Hepatic stellate cell (primary cell): ENCODE results near the gene CCNQ.

ENCODE experiments used
- DNase-seq: peaks from one replicate; pipeline ENCODE4 v3.0.0; 2011; ENCODE audit warnings: low spot score

The CCNQ gene

DNA sequence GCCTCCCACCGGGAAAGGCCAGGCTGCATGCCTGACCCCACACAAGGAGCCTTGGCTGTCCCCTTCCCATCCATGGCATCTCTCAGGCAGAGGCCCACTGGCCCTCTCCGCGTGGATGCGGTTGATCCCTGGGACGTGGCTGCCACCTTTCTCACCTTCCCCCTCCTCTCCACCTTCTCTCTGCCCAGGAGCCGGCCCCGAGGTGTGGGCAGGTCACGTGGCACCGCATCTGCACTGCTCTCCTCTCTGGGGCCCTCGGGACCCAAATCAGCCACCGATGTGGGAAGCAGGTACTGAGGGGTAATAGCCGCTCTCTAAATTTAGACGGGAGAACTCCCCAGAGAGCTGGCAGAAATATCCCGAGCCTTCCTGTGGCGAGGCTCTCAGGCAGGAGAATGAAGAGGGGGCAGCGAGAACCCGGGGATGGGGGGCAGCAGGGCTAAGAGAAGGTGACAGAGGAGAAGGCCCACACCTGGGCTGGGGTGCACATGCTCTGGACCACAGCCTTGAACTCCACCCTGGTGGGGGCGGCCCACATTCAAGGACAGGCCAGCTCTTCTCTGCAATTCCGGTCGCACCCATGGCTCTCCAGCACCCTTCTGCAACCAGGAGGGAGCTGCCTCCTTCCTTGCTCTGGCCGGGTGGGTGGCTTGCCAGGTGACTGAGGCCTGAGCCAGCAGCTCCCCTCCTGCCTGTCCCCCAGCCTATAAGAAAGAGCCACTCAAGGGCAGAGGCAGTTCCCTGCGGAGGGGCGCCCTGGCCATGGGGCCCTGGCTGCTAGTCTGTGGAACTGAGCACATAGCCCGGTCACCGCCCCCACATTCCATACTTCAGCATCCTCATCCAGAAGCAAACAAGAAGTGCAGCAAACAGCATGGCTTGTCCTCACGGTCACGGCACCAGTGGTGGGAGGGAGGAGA is 38.4 kb upstream of the CCNQ start:
- no peak for DNase-seq

DNA sequence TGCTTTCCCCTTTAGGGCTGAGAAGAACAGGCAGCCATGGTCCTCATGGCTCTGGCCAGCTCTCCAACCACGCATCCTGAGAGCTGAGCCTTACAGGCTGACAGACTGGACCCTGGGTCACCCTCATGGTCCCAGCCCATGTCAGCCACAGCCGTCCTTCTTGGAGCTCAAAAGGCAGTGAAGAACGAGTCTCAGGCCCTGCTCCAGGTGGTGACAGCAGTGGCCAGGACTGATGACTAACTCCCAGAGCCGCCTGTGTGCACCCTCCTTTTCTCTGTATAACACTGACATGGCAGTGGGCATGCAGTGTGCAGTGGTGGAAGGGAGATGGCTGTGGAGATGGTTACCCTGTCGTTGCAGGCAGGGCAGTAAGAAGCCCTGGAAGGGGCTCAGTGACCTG is 37.8 kb upstream of the CCNQ start:
- no peak for DNase-seq

DNA sequence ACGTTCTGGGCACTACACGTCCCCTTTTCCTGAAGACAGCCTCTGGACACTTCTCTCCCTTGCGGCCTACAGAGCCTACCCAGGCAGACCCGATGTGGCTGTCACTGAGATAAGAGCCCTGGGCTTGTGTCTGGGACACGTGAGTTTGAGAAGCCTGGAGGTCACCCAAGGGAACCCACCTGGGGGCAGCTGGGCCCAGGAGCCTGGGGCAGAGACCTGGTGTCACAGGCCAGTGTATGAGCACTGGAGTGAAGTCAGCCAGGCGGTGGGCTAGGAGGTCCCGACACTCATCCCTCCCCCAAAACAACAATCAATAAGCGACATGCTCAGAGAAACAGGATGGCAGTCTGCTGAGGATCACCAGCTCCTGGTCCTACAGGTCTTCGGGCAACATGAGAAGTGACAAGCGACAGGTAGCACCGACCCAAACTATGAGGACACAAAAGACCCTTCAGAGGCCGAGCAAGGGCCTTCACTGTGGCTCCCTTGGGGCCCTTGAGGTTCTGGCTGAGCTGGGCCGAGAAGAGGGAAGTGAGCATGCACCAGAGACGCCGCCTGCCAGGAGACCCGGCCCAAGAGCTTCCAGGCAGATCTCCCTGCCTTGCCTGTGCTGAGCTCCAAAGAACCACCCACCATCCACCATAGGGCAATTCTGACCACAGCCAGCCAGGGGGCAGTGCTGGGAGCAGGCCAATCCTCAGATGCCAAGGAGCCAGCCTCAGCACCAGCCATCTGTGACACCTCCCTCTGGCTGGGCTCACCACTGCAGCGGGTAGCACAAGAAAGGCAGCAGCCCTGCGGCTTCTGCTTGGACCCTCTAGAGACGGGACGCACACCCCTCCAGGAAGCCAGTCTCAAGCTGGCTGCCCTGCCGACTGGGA is 37.1 kb upstream of the CCNQ start:
- no peak for DNase-seq

DNA sequence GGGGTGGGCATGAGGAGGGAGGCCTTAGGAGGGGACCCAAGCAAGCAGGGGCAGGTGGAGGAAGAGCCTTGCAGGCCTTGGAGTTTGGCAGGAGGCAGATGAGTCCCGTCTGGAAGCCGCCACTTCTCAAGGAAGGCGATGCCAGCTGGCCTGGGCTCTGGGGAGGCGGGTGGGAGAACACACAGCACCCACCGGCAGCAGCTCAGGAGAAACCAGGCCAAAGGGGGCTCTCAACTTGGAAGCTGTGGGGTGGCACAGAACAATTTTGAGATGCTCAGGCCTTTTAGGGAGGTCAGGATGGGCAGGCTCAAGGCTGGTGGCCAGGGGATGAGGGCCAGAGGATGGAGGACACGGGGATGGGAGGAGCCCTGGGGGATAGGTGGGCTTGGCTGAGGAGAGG is 36.4 kb upstream of the CCNQ start:
- no peak for DNase-seq

DNA sequence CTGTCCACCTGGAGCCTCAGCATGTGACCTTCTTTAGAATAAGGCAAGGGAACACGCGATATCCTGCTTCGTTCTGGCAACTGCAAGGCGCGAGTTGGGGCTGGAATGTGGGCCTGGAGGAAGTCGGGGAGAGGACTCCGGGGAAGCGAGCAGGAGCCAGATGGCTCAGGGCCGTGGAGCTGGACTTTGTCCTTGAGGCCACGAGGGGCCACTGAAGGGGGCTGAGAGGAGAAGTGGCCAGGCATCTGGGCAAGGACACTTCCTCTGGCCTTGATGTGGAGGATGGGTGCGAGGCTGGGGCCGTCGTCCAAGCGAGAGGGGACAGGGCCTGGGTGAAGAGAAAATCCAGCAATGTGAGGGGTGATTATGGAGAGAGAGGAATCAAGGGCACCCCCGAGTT is 35.9 kb upstream of the CCNQ start:
- DNase-seq, result no peak

DNA sequence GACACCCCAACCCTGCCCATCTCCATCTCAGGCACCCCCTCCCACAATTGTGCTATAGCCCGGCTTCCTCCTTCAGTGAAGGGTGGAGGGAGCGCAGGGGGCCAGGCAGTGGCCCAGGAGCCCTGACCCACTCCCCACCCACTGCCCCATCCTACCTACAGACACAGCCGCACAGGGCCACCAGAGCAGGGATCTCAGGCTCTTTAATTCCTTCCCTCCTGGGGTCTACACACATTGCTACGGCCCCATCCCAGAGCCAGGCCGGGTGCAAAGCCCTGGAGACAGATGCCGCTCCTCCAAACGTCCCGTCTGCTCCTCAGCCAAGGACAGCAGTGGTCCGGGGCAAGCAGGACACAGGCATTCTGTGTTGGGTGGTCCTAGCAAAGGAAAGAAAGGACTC is 35.3 kb upstream of the CCNQ start:
- no peak for DNase-seq

DNA sequence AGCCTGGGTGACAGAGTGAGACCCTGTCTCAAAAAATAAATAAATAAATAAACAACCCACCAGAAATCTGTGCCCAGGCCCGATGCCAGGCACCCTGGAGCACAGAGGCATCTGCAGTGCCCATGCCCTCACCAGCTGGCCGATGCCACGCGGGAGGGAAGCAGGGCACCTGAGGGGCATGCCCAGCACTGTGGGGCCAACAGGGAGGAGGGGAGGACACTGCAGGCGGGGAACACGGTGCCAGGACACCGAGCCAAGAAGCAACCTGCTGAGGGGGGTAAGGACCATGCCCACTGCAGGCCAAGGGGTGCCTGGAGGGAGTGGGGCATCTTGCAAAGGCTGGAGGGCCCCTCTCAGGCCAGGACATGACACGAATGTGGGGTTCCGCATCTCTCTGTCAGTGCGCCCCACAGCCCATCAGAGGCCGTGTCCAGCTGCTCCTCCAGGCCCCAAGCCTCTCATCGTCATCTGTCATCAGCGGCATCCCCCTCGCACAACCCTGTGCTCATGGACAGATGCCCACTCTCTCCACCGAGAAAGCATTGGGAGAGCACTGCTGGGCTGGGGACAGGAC is 34.8 kb upstream of the CCNQ start:
- no peak for DNase-seq

DNA sequence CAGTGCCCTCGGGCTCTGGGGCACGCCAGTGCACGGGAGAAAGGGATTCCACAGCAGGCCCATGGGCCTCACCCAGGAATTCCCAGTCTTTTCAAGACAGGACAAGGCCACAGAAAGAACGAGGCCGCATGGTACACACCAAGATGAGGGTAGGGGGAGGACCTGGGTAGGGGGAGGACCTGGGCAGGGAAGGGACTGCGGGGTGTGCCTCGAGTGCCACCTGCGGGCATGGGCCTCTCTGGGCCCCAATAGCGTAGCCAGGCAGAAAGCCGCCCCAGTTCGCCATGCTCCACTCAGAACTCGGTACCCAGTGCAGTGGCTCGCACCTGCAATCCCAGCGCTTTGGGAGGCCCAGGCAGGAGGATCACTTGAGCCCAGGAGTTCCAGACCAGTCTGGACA is 34.1 kb upstream of the CCNQ start:
- DNase-seq, result no peak

DNA sequence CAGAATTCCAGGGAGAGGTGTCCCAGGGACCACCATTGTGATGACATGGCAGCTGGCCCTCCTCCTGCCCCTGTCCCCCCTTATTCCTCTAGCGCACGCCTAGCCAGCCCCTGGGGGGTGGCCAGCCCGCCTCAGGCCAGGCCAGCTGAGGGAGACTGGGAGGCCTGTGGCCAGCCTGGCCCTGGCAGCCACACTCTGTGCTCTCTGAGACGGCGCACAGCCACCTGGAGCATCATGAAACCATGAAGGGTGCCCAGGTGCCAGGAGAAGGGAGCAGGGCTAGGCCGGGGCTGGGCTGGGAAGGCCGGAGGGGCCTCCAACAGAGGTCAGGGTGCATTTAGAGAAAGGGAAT is 33.6 kb upstream of the CCNQ start:
- DNase-seq, result no peak

DNA sequence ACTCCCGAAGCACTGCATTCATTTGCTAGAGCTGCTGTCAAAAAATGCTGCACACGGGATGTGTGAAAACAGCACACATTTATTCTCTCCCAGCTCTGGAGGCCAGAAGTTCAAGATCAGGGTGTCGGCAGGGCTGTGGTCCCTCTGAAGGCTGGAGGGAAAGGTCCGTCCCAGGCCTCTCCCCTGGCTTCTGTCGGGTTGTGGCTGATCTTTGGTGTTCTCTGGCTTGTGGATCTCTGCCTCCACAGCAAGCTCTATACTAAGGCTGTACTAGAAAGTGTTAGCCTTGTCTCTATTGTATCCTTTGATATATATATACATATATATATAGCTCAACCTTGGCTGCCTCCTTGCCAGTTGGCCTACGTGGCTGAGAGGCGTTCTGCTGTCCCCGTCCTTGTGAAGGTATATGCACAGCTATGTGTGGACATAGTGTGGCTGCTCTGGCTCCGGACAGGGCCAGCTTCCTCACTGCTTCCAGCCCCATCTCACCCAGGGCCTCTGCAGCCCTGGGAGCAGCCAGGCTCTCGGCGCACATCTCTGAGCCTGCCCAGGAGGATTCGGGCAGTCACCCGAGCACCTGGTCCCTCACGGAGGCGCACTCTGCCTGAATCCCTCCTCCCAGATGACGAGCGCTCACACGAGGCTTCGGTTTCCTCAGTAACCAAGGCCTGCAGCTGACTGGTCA is 33.1 kb upstream of the CCNQ start:
- no peak for DNase-seq

DNA sequence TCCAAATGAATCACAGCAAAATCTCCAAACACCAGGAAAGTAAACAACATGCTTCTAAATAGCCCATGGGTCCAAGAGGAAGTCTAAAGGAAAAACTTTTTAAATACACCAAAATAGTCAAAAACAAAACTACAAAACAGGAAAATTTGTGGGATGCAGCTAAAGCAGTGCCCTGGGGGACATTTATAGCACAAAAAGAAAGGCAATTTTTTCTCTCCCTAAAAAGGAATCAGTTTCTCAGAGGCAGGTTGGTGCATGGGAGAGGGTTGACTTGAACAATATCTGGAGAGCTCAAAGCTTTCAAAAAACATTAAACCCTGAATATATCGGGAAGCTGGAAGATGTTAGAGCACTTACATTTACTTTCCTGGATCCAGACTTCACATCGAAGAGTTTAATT is 32.4 kb upstream of the CCNQ start:
- DNase-seq, result no peak

DNA sequence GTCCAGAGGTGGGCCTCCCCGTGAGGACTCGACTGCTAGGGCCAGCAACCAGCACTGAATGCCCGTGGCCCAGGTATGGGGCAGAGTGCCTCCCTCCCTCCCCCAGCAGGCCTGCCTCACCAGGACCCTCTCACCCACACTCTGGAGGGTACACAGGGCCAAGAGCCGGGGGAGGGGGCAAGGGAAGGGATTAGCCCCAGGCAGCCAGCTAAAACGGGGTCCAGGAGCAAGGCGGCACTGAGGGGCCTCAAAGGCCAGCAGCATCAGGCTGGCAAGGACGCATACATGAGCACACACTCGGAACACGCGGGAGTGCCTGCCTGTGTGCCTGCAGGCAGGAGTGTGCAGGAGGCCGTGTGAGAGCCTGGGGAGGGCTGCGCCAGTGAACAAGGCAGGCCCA is 29.7 kb upstream of the CCNQ start:
- DNase-seq, result no peak

DNA sequence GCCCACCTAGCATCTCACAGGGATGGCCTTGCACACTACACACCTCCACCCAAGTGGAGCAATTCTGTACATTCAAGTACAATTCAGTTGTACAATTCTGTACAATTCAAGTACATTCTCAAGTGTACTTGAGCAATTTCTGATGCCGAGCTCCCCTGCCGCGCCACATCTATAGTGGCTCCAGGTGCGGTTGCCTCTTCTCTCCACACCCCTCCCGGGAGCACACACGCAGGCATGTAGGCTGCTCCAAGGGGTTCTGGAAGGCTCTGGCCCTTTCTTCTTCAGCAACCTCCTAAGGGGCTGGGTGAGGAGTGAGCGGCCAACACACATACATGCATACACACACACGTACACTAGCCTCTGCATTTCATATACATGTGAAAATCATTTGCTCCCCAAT is 29.2 kb upstream of the CCNQ start:
- DNase-seq, result no peak

DNA sequence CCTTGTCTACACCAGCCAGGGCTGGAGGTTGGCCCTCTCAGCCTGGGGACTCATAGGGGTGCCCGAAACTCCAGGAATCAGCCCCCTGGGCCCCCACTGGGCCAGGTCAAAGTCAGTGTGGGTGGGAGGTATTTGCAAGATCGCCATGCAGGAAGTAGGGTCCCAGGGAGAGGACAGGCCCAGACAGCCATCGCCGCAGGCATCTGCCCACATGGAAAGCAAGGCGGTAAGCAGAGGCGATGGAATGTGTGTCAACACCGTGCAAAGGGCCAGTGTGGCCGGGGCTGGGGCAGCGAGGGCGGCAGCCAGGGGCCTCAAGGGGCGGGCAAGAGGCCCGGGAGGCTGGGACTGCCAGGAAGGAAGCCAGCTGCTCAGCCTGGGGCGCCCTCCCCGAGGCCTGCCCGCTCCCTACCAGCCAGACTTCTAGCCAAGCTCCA is 28.8 kb upstream of the CCNQ start:
- DNase-seq, result no peak

DNA sequence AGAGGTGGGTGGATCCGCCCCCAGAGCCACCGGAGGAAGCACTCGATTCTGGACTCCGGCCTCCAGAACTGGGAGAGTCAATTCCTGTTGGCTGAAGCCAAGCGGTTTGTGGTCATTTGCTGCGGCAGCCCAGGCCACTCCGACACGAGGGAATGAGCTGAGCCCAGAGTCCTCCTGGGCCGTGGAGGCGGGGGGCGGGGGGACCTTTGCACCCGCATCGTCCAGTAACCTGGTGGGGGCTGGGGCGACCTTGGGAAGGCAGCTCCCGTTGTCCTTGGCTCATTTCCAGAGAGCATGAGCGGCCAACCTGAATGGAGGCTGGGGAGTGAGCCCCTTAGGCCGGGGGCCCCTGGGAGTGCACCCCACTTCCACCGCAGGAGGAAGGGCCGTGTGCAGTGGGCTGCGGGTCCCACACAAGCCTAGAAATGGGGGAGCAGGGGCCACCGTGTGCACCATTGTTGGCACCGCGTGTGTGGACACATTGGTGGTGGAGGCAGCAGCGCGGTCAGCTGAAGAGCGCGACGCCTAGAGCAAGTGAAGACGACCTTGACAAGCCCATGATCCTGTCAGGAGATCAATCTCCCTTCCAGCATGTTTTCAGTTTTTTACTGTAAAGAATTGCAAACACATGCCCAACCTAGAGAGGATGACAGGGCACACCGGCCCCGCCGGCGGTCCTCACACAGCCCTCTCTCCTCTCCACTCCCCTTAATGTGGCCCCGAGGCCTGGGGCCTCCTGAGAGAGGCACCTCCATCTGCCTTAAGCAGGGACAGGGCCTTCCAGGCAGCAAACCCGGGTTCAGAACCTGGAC is 28.1 kb upstream of the CCNQ start:
- no peak for DNase-seq

DNA sequence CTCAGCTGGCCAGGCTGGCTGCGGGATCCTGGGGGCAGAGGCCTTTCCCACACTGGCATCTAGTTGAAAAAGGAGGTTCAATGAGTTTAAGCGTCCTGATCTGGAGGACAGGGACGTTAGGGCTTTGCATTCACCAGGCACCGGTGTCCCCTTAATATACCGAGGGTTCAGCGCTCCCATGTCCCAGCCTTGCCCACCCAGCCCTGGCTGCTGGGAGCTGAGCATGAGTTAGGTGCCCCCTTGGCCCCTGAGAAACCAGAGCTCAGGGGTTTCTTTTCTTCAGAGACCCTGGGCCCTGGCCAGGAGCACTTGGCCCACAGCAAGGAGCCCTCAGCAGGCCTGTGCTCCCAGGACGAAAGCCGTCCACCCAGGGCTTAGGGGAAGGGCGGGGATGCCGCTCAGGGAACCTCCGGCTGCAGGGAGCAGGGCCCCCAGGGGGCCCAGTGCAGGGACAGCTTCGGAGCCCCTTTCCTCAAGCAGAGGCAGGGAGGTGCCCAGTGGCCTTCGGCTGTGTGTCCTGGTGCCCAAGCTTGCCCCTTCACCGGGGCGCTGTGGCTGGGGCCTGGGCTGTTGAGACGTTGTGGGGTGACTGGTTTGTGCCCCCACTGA is 27.2 kb upstream of the CCNQ start:
- DNase-seq, result no peak

DNA sequence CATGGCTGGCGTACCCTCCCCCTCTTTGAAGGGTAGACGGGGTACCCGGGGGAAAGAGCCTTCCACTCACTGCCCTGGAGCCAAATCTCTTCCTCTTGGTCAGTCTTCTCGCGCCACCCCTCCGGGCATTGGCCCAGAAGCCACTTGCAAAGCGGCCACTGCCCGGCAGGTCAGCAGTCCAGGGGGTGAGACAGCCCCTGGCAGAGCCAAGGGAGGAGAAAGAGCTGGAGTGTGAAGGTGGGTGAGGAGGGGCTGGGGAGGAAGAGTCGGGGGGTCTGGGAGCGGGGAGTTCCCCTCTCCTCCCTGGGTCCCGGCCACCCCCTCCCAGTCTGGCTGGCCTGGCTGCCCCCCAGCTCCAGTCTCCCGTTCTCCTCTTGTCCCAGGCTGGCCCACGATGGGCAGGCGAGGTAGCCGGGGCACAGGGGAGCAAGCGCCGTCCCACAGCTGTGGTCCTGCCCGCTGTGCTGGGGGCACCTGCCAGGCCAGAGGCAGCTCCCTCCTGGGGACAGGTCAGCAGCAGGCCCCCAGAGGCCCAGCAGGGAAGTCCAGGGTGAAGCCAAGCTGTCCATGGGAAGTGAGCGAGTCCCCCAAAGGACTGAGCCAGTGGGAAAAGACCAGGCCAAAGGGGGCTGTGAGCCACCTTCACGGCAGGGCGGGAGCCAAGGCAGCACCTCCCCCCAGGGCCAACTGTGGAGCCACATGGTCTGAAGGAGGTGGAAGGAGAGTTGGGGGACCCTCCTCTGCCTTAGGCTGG is 26.5 kb upstream of the CCNQ start:
- no peak for DNase-seq

DNA sequence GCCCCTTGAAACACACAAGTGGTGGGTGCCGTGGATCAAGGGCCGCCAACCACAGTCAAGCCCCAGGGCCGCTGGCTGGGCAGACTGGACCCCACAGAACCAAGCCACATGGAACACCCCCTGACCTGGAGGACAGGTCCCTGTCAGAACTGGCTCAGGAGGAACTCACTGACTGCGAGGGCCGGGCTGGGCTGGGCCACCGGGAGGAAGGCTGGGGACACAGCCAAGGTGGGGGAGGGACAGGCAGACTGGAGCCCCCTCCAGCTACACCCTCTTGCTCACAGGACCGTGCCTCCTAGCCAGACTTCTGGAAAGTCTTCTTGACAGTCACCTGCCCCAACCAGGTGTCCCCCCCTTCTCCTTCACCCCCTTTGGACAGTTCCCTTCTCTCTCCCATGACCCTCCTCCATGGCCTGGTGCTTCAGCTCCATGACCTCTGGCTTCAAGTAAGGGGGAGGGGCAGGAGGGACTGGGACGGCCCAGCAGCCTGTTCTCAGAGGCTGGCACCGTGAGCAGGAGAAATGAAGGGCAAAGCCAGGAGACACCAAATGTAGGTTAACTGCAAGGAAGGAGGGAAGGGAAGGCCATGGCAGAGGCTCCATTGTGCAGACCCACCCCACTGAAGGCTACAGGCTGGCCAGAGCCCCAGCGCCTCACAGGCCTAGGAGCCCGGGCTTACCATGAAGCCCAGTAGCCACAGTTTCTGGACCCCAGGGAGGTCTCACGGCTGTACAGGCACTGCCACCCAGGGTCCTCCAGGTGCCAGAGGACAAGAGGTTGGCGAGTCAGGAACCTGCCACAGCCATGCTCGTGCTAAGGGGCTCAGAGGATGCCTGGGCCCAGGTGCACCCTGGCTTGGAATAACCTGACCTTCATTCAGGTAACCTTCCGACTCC is 25.5 kb upstream of the CCNQ start:
- no peak for DNase-seq

DNA sequence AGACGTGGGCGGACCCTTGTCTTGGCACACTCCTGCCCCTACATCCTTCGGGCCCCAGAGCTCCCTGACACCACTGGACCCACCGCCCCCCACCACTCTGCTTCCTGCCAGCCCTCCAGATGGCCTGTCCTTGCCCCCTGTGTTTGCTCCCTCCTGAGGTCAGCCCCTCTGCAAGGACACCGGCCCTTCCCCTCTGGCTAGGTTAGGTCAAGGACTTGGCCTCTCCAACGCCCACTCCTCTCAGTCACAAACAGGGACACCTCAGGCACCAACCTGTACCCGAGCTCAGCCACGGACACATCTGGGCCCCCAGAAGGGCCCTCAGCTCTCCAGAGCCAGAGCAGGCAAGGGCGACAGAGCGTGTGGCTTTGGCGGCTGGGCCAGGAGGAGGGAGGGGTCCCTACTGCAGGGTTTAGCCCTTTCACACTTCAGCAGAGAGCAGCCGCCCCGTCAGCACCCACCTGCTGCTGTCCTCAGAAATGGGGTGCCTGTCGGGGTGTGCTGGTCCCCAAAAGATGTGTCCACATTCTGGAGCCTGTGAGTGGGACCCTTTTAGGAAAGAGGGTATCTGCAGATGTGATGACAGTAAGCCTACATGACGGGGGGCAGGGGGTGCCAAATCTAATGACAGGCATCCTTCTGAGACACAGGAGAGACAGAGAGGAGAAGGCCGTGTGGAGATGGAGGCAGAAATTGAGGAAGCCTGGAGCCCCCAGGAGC is 24.5 kb upstream of the CCNQ start:
- DNase-seq, result no peak
